22Rv1 (cell line): Measurements from ENCODE around the gene HTR3B.

Source experiments
- H3K27ac ChIP-seq: fragments of 450-650 bp; 2 replicates; pipeline ENCODE4 v1.5.1; 2017
- ZFX ChIP-seq: fragments of 450-650 bp; IDR thresholded peaks from 2 replicates; pipeline ENCODE4 v1.6.1; 2017; ENCODE audit warnings: antibody characterized with exemption, borderline replicate concordance
- TF ChIP-seq, protein P1 (sequence below): fragments of 450-650 bp; IDR thresholded peaks from 2 replicates; pipeline ENCODE4 v1.5.1; 2017; ENCODE audit warnings: mild to moderate bottlenecking

Gene HTR3B

DNA sequence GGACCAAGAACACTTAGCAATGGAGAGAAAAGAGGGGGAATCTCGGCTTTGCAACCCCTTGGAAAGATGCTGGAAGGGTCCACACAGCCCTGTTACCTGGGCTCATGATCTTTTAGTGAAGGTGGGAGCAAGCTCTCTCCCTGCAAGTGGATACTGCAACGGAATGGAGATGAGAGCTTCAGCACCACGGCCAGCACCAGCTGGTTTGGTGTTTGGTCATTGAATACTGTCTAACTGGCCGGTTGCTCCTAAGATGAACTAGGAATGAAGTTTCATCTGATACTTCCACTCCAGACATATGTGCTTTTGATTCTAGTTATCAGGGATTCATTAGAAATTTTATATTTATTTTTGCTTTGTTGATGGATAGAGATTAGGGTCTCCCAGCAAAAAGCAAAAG, 86.6 kb downstream of the HTR3B start:
- H3K27ac ChIP-seq: no peak overlapping the region
- TF ChIP-seq ZFX: no peak
- TF ChIP-seq, protein P1, sequence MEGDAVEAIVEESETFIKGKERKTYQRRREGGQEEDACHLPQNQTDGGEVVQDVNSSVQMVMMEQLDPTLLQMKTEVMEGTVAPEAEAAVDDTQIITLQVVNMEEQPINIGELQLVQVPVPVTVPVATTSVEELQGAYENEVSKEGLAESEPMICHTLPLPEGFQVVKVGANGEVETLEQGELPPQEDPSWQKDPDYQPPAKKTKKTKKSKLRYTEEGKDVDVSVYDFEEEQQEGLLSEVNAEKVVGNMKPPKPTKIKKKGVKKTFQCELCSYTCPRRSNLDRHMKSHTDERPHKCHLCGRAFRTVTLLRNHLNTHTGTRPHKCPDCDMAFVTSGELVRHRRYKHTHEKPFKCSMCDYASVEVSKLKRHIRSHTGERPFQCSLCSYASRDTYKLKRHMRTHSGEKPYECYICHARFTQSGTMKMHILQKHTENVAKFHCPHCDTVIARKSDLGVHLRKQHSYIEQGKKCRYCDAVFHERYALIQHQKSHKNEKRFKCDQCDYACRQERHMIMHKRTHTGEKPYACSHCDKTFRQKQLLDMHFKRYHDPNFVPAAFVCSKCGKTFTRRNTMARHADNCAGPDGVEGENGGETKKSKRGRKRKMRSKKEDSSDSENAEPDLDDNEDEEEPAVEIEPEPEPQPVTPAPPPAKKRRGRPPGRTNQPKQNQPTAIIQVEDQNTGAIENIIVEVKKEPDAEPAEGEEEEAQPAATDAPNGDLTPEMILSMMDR: no peak

DNA sequence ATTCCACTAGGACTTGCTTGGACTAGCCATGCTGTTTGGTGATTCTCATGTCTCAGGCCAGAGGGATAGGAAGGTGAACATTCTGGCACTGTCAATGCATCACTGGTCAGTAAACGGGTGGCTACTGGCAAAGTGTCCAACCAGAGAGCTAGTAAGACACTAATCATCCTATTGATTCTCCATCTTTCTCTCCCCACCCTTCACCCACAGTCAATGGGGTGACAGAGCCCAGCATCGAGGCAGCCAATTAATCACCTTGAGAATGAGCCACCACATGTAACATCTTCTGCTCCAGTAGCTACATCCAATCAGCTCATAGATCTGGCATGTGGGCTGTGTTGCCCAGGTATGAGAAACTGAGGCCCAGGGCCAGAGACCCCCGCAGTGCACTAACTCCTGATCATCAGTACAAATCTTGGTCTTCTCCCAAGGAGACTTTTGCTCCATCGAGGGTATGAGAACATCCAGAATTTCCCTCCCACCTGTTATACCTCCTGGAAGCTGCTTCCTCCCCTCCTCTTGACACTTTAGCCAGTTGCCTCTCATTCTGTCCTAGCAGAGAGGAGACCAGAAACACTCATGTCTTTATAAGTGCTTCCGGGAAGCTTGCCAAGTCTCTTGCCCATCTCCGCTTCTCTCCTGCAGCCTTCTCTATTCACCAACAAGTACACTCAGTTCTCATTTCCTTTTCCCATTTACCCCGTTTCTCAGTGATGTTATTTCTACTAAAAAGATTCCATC, 87.3 kb downstream of the HTR3B start:
- TF ChIP-seq ZFX: no peak
- TF ChIP-seq, protein P1: no peak
- H3K27ac ChIP-seq: no peak overlapping the region

DNA sequence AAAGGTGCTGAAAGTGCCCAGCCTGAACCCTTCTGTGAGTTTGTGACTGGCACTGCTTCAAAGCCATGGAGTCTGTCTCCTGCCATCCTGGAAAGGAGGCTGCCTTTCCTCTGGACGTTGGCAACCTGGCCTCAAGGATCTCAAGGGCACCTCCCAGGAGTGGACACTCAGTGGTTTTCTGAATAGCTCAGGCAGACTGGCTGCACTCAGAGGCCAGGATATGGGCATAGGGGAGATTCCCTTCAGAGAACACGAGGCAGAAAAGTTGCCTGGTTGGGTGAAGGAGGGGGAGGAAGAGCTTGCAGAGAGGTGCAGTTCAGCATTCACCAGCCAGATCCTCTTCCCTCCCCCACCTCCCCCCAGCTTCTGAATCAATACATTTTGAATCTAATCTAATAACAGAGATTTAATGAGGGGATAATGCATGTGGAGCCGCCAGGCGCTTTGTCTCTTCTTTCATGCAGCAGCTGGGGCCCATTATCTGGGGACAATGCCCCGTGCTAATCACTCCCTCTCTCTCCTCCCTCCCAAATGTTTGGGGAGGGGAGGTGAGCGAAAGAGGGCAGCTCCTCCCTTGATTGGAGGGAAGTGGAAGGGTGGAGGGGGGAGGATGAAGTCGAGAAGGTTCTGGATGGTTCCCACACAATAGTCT, 88.0 kb downstream of the HTR3B start:
- no peak overlapping the region for H3K27ac ChIP-seq
- no peak for TF ChIP-seq ZFX
- TF ChIP-seq, protein P1: no peak

GRCh38 chr11:113994077-113994954, 89.7 kb downstream of the HTR3B start:
- no peak for TF ChIP-seq ZFX
- TF ChIP-seq, protein P1: peak; percentile 80
- no peak overlapping the region for H3K27ac ChIP-seq
